Measurements from ENCODE around the gene SCAI. TPM values are rescaled to one million over a fixed set of nuclear protein-coding genes. Genes with fewer than 3 reads are reported as not detected.
A peak's percentile ranks its signal among the peaks of the same experiment; 100 is the strongest.
"Not testable (repeated sequence)": the region's sequence is repeated elsewhere in the genome, so short reads cannot be mapped to it uniquely, and the experiment has no call there.

SCAI gene
- total RNA-seq, 1 donor from 2014 or later = 3.8 TPM

DNA sequence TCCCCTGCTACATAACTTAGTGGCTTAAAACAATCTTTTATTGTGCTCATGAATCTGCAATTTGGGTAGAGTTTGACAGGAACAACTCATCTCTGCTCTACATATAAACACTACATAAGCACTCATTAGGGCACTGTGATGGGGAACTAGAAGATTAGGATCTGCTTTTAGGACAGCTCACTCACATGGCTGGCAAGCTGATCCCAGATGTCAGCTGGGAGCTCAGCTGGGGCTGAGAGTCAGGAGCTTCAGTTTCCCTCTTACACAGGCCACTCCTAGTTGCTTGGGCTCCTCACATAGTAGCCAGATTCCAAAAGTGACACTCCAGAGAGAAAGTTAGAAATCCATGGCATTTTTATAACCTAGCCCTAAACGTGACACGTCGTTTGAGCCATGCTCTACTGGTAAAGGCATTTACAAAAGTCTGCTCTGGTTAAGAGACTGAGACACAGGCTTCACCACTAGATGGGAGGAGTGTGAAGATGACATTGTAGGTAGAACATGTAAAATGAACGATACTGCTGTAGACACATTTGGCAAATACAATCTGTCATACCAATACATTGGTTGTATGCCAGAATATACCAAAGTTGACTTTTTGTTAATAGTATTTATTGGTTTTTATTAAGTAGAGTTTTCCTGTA lies 23.6 kb downstream of the SCAI start:
- intact Hi-C loops (cut with micrococcal nuclease) = no loop called here
- DNase-seq (no peak), ATAC-seq (no peak)

GRCh38 chr9:125118696-125119095 lies 24.6 kb downstream of the SCAI start:
- DNase-seq; ATAC-seq; intact Hi-C loops (cut with micrococcal nuclease): not testable (repeated sequence)

- ATAC-seq; DNase-seq; intact Hi-C loops (cut with micrococcal nuclease): not testable (repeated sequence)
These were observed 28.8 kb downstream of the SCAI start for GRCh38 chr9:125114503-125114902.

DNA sequence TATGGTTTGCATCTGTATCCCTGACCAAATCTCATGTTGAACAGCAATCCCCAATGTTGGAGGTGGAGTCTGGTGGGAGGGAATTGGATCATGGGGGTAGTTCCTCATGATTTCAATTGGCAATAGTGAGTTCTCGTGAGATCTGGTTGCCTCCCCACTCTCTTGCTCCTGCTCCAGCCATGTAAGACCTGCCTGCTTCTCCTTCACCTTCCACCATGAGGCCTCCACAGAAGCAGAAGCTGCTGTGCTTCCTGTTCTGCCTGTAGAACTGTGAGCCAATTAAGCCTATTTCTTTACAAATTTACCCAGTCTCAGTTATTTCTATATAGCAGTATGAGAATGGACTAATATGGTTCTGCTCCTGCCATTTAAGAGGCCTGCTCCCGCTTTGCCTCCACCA lies 32.9 kb downstream of the SCAI start:
- intact Hi-C loops (cut with micrococcal nuclease) = no loop called here
- ATAC-seq = no peak
- DNase-seq = no peak

GRCh38 chr9:125108541-125108940 lies 34.8 kb downstream of the SCAI start:
- intact Hi-C loops (cut with micrococcal nuclease); DNase-seq; ATAC-seq: not testable (repeated sequence)

GRCh38 chr9:125106285-125106893 lies 36.9 kb downstream of the SCAI start:
- intact Hi-C loops (cut with micrococcal nuclease) = no loop called here
- no peak for ATAC-seq

DNA sequence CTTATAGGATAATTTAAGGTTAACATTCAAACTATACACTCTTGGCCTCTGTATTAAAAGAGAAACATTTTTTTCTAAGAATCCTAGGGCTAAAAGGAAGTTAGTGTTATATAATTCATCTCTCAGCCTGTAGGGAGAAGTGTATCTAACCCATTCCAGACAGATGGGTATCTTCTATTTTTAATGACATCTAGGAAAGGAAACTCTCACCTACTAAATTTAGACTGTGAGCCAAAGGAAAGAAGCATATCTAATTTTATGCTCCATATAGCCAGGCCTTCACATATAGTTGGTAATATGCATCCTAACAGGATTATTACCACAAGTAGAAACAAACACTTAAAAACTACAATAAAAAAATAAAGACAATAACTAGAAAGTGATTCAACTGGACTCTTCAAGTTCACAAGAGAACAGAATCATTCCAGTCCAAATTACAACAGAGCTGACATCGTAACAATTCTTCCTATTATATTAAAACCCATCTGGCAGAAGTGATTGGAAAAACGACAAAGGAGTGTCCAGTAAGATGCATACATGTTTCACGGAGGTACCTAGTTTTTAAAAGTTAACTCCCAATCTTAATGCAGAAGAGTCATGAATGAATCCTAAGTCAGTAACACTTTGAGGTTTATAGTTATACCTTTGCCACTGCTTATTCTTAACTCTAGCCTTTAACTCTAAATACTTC lies 39.4 kb downstream of the SCAI start:
- intact Hi-C loops (cut with micrococcal nuclease) = no loop called here
- ATAC-seq (no peak), DNase-seq (no peak)

More at GRCh38 chr9:125106285-125106893, 36.9 kb downstream of the SCAI start:
- DNase-seq = no peak

- intact Hi-C loops (cut with micrococcal nuclease) = no loop called here
- DNase-seq = no peak
- ATAC-seq = no peak
These were observed 40.3 kb downstream of the SCAI start for GRCh38 chr9:125103021-125103420.

GRCh38 chr9:125100822-125101221 lies 42.5 kb downstream of the SCAI start:
- intact Hi-C loops (cut with micrococcal nuclease) = no loop called here
- no peak for ATAC-seq
- DNase-seq = no peak

DNA sequence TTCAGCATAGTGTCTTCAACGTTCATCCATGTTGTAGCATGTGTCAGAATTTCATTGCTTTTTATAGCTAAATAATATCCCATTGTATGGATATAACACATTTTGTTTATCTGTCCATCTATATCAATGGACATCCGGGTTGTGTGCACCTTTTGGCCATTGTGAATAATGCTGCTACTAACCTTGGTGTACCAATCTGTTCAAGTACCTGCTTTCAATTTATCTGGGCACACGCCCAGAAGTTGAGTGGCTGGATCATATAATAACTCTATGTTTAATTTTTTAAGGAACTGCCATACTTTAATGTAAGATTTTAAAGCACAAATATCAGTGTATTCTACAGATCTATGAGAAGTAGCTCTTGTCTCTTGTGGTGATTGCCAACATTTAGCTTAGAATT lies 43.5 kb downstream of the SCAI start:
- intact Hi-C loops (cut with micrococcal nuclease) = no loop called here
- DNase-seq (no peak), ATAC-seq (no peak)

- ATAC-seq = no peak
- intact Hi-C loops (cut with micrococcal nuclease) = no loop called here
- no peak for DNase-seq
These were observed 47.4 kb downstream of the SCAI start for GRCh38 chr9:125095821-125096443.

DNA sequence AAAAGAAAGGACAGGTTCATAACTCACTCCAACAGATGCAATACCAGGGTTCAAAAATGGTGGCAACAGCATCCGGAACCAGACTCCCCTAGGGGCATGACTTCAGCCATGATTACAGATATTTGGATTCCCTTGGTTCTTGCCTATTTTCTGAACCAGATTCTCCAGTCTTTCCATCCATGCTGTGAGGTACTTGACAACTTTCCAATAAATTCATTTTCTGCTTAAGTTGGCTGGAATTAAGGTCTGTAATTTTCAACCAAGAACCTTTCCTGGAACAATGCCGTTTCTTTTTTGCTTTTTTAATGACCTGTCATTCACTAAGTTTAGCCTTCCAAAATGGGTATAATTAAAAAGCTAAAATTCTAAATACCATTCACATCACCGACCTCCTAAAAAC lies 52.2 kb downstream of the SCAI start:
- intact Hi-C loops (cut with micrococcal nuclease) = no loop called here
- ATAC-seq (no peak), DNase-seq (no peak)

GRCh38 chr9:125089331-125089730 lies 54.0 kb downstream of the SCAI start:
- DNase-seq = no peak
- intact Hi-C loops (cut with micrococcal nuclease) = no loop called here
- no peak for ATAC-seq

- intact Hi-C loops (cut with micrococcal nuclease) = no loop called here
- DNase-seq = no peak
- peak; percentile 63 for ATAC-seq
These were observed 54.6 kb downstream of the SCAI start for GRCh38 chr9:125088752-125089151.

DNA sequence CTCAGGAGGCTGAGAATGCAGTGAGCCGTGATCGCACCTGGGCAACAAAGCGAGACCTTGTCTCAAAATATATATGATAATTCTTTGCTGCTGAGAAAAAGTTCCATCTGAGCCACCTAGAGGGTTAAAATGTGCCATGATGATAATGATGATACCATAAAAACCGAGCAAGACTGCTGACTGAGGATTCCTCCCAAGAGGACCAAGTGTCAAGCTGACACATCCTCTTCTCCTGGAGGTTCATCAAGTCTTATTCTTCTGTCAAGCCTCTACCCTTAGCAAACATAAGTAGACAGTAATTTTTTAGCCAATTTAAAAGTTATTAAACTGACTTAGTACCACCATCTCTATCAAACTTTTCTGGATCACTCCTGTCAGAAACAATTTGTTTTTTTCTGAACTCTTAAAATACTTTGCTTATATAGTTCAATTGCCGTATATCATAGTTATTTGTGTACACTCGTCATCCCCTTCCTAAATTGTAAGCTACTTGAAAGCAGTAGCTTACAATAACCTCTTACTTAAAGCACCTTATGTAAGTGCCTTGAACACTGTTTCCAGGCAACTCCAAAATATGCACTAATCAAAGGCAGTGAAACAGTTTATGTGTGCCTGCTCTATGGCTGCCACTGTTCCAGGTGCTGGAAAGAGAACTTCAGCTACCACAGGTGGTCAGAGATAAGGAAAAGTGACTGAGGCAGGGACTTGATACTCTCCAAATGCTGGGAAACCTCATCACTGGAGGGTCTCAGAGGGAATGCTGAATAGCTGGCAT lies 57.4 kb downstream of the SCAI start:
- intact Hi-C loops (cut with micrococcal nuclease) = no loop called here
- ATAC-seq (peak; percentile 89), DNase-seq (no peak)

GRCh38 chr9:125082197-125082596 lies 61.1 kb downstream of the SCAI start:
- DNase-seq; ATAC-seq; intact Hi-C loops (cut with micrococcal nuclease): not testable (repeated sequence)

DNA sequence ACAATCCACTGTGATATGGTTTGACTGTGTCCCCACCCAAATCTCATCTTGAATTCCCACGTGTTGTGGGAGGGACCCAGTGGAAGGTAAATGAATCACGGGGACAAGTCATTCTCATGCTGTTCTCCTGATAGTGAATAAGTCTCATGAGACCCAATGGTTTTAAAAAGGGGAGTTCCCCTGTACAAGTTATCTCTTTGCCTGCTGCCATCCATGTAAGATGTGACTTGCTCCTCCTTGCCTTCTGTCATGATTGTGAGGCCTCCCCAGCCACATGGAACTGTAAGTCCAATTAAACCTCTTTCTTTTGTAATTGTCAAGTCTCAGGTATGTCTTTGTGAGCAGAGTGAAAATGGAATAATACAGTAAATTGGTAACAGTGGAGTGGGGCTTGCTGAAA lies 62.5 kb downstream of the SCAI start:
- intact Hi-C loops (cut with micrococcal nuclease); DNase-seq; ATAC-seq: not testable (repeated sequence)

DNA sequence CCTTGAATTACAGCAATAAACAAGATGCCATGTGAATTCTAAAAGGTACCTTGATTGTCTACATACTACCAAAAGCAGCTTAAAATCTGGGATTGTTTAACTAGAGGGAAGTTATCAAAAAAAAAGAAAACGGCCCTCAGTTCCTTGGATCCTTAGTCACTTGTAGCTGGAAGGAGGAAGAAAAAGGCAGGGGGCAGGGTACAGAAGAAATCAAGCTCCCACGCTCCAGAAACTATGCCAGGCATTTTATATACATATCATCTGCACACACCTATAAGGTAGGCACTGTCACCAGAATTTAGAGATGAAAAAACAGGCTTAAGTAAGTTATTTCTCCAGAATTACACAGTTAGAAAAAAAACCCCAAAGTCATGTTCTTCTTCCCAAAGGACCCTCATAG lies 63.4 kb downstream of the SCAI start:
- intact Hi-C loops (cut with micrococcal nuclease) = no loop called here
- DNase-seq (no peak), ATAC-seq (no peak)

- DNase-seq (no peak), ATAC-seq (no peak)
- intact Hi-C loops (cut with micrococcal nuclease) = no loop called here
These were observed 67.3 kb downstream of the SCAI start for GRCh38 chr9:125075997-125076396.
